Neuron (in vitro differentiated cells): ENCODE results near the gene NCF4.

ENCODE experiments used
- H2AFZ ChIP-seq: one replicate; pipeline ENCODE4 v1.6.1; 2013; ENCODE audit warnings: low read depth, mild to moderate bottlenecking, inconsistent platforms, low read length, moderate library complexity
- H3K27me3 ChIP-seq: one replicate; pipeline ENCODE4 v1.6.1; 2013; ENCODE audit warnings: low read length; ENCODE audit not compliant: insufficient read depth
- H3K36me3 ChIP-seq: one replicate; pipeline ENCODE4 v1.6.1; 2013; ENCODE audit warnings: low read length; ENCODE audit not compliant: insufficient read depth
- H3K4me1 ChIP-seq: one replicate; pipeline ENCODE4 v1.6.1; 2013; ENCODE audit warnings: low read length; ENCODE audit not compliant: insufficient read depth
- H3K4me3 ChIP-seq: 2 replicates; pipeline ENCODE4 v1.5.1; 2013; ENCODE audit warnings: mild to moderate bottlenecking, low read length, moderate library complexity
- H3K9me3 ChIP-seq: one replicate; pipeline ENCODE4 v1.6.1; 2013; ENCODE audit warnings: low read length

NCF4 gene

DNA sequence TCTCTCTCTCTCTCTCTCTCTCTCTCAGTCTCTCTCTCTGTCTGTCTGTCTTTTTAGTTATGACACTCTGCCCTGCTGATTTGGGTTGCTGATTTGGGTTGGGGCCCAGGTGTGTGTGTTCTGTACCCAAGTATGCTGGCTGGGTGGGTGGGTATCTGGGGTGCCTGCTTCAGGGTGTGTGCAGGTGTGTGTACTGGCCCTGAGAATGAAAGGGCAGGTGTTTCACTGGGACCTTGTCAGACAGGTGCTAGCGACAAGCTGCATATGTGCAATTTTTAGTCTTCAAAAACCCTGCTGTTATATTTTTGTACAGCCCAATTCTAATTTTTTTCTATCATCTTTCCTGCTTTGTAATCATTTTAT is 53.6 kb downstream of the NCF4 start:
- Histone ChIP-seq H3K4me3 (no peak overlapping the region), H3K36me3 (no peaks in the 10 kb centered on the region), H3K27me3 (peaks cover 19% of the 10 kb centered on the region), H3K9me3 (no peaks in the 10 kb centered on the region), H3K4me1 (no peaks in the 10 kb centered on the region), H2AFZ (no peak overlapping the region)

DNA sequence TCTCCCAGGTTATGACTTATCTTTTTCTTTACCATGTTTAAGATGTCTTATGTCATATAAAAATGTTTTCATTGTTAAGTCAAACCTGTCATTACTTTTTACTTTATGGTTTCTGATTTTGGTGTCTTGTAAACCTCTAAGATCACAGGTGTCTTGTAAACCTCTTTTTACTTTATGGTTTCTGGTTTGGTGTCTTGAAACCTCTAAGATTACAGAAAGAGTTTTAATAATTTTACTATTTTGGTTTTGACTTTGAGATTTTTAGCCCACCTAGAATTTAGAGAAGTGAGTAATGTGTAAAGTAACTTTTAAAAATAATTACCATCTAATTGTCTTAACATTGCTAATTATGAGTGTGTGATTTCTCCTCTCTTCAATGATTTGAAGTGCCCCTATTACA is 55.2 kb downstream of the NCF4 start:
- Histone ChIP-seq H2AFZ (no peak overlapping the region), H3K4me3 (no peak overlapping the region), H3K9me3 (no peaks in the 10 kb centered on the region), H3K27me3 (peaks cover 19% of the 10 kb centered on the region), H3K36me3 (no peaks in the 10 kb centered on the region), H3K4me1 (no peaks in the 10 kb centered on the region)

DNA sequence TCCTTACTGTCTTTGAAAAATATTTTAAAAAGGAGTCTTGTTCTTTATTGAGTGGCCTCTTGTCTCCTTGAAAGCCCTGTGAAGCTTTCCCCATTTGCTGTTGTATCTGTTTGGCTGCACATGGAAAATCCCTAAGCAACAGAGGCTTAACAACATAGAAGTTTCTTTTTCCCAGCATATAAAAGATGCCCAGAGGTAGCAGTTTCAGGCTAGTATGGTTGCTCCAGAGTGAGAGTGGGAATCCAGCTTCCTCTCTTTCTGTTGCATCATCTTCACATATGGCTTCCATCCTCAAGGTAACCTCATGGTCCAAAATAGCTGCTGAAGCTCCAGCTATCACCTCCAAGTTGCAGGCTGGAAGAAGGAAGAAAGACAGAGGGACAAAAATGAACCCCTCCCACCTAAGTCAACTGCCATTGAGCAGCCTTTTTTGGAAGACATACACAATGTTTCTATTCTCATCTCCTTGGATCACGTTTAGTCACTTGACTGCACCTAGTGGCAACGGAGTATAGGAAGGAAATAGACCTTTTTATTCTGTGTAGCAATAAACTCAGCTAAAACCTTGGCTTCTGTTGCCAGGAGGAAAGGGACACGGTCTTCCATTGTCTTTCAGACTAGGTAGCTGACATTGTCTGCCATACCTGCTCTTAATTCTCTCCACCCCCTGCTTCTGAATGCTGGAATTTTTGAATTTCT is 57.9 kb downstream of the NCF4 start:
- no peaks in the 10 kb centered on the region for H3K4me1 ChIP-seq
- H3K27me3 ChIP-seq = peaks cover 16% of the 10 kb centered on the region
- H3K36me3 ChIP-seq = no peaks in the 10 kb centered on the region

DNA sequence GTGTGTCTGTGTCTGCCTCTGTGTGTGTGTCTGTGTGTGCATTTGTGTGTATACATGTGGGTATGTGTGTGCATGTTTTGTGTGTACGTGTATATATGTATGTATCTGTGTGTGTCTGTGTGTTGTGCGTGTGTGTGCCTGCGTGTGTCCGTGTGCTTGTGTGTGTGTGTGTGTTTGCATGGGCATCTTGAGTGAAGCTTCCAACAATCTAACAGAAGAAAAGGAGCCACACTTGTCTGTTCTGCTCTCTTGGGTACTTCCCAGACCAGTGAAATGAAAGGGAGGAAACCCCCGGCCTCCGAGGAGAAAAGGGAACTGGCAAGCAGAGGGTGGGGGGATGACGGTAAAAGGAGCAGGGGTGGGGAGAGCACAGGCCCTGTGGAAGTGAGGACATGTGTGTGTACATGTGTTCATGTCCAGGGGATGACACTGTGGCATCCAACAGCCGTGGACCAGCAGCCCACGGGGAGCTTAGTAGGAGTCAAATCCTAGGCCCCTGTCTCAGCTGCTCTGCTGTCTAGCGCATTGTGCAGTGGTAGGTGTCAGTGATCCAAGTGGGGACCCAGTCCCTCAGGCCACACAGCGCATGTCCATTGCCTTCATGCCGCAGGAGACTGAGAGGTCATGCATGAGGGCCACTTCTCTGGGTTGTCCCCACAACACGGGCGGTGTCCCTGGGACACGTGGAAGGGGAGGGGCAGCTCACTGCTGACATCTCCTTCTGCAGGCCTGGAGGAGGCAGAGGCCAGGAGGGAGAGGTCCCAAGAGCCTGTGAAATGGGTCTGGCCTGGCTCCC is 60.7 kb downstream of the NCF4 start:
- no peaks in the 10 kb centered on the region for H3K9me3 ChIP-seq
- H3K36me3 ChIP-seq = no peaks in the 10 kb centered on the region
- no peaks in the 10 kb centered on the region for H3K4me1 ChIP-seq
- peaks cover 13% of the 10 kb centered on the region for H3K27me3 ChIP-seq
- no peak overlapping the region for H2AFZ ChIP-seq
- H3K4me3 ChIP-seq = no peak overlapping the region

More for the DNA sequence above, 57.9 kb downstream of the NCF4 start:
- Histone ChIP-seq H2AFZ (no peak overlapping the region), H3K9me3 (no peaks in the 10 kb centered on the region), H3K4me3 (no peak overlapping the region)

DNA sequence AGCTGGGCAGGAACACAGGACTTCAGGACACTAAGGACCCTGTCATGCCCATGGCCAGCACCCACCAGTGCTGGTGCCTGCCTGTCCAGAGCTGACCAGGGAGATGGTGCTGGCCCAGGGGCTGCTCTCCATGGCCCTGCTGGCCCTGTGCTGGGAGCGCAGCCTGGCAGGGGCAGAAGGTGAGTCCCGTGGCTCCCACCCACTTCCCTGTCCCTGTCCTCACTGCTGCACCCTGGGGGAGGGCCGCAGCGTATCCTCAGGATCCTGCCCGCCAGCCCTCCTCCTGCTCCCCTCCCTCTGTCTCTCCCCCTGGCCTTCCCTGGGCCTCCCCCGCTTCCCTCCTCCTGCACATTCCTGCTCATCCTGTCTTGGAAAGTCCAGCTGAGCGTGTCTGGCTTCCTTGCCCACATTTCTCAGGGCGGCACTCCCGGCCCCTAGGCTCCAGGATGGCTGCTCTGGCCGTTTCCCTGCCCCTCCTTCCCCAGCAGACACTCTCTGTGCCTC is 61.4 kb downstream of the NCF4 start:
- H3K36me3 ChIP-seq = no peaks in the 10 kb centered on the region
- no peaks in the 10 kb centered on the region for H3K4me1 ChIP-seq
- no peak overlapping the region for H2AFZ ChIP-seq
- H3K4me3 ChIP-seq = no peak overlapping the region
- H3K27me3 ChIP-seq = peaks cover 11% of the 10 kb centered on the region
- H3K9me3 ChIP-seq = no peaks in the 10 kb centered on the region

DNA sequence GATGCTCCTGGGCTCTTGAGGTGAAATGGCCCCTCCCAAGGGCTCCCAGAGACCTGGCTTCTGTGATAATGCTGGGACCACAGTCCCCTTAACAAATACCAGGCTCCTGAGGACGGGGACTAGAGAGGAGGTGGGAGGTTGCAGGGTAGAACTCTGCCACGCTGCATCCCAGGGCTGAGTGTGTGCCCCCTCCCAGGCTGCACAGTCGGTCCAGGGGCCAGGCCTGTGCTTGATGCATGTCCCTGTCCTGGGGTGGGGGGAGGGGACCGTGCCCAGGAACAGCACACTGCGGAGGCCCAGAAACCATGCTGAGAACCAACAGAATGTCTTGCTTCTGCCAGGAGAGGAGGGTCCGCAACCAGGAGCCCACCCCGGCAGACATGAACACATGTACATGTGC is 61.9 kb downstream of the NCF4 start:
- Histone ChIP-seq H2AFZ (no peak overlapping the region), H3K9me3 (no peaks in the 10 kb centered on the region), H3K27me3 (peaks cover 11% of the 10 kb centered on the region), H3K4me3 (no peak overlapping the region), H3K36me3 (no peaks in the 10 kb centered on the region), H3K4me1 (no peaks in the 10 kb centered on the region)

DNA sequence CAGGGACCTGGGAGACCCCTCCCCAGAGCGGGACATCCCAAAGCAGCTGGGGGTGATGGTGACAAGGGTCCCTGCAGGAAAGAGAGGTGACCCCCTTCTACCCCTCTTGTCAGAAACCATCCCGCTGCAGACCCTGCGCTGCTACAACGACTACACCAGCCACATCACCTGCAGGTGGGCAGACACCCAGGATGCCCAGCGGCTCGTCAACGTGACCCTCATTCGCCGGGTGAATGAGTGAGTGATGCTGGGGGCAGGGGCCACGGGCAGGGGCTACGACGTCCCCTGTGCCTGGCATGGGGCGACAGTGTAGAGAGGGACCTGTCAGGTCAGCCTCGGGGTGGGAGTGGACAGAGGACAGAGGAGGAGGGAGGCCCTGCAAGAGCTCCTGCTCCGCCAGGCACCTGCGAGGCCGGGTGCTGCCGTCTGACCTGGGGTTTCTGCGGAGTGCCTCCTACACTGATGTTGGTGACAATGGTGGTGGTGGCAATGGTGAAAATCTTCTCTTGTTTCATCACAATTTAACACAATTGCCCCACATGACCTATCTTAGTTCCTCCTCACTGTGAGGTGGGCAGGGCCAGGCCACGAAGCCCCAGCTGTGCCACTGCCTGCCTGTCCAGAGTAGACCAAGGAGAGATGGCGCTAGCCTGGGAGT is 62.5 kb downstream of the NCF4 start:
- H3K27me3 ChIP-seq = peaks cover 13% of the 10 kb centered on the region
- H3K4me3 ChIP-seq = no peak overlapping the region
- H3K36me3 ChIP-seq = no peaks in the 10 kb centered on the region
- no peaks in the 10 kb centered on the region for H3K4me1 ChIP-seq
- H2AFZ ChIP-seq = no peak overlapping the region
- H3K9me3 ChIP-seq = no peaks in the 10 kb centered on the region

DNA sequence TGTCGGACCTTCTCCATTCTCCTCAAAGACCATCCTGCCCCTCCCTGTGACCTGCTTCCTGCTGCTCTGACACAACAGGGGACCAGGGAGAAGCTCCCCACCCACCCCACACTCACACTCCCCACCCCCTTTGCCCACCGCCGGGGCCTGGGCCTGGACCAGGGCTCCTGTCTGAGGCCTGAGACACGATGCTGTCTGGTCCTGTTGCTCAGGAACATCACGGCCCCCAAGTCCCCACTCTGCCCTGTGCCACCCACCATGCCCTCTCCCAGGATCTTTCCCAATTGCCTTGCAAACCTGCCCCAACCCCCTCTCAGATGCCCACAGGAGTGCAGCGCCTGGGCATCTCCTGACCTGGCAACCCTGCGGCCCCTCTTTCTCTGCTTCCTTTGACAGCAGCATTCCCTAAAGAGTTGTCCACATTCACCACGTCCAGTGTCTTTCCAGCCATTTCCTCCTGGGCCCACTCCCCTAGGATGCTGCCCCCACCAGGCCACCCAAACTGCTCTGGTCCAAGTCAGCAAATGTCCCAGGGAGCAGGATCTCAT is 63.4 kb downstream of the NCF4 start:
- Histone ChIP-seq H2AFZ (no peak overlapping the region), H3K9me3 (no peaks in the 10 kb centered on the region), H3K4me1 (no peaks in the 10 kb centered on the region), H3K36me3 (no peaks in the 10 kb centered on the region), H3K4me3 (no peak overlapping the region), H3K27me3 (peaks cover 14% of the 10 kb centered on the region)

DNA sequence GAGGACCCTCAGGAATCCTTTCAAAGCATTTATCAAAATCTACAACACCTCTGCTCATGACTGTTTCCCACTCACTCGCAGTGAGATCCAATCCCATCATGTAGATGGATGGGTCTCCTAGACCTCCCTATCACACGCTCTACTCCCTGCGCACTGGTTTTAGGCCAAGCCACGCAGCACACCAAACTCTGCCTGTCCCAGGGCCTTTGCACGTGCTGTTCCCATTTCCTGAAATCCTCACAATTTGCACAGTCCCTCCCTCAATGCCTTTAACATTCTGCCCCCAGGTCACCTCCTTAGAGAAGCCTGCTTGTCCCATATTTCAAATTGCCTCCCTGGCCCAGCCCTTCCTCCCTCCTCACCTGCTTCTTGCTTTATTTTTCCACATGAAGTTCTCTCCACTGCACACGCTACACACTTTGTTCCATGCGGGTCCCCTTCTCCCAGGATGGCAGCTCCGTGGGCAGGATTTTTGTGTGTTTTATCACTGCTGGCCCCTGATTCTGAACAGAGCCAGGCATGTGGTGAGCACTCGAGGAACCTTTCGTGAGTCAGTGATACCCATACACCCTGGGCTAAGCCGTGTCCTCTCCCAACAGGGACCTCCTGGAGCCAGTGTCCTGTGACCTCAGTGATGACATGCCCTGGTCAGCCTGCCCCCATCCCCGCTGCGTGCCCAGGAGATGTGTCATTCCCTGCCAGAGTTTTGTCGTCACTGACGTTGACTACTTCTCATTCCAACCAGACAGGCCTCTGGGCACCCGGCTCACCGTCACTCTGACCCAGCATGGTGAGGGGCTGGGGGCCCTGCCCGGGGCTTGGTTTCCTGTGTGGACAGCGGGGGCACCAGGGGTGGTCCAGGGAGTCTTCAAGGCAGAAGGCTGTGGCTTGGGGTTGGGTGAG is 64.8 kb downstream of the NCF4 start:
- H3K27me3 ChIP-seq = peaks cover 19% of the 10 kb centered on the region
- H3K4me1 ChIP-seq = no peaks in the 10 kb centered on the region

DNA sequence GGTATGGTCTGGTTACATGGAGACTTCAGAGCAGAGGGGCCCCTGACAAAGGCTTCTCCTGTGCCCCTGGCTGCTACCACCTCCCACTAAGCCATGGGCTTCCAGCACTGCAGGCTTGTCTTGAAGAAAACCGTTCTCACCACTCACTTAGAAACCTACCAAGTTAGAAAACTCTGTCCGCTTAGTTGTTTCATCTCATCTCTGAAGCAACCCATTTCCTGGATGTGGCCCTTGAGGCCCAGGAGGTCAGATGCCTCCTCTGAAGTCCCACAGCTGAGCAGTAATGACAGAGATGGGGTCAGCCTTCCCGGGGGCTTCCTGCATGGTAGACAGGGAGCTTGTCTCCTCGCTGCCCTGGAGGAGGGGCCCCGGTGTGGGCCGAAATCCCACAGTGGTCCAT is 65.5 kb downstream of the NCF4 start:
- Histone ChIP-seq H3K27me3 (peaks cover 19% of the 10 kb centered on the region), H3K4me3 (no peak overlapping the region), H3K36me3 (no peaks in the 10 kb centered on the region), H3K9me3 (no peaks in the 10 kb centered on the region), H2AFZ (no peak overlapping the region), H3K4me1 (no peaks in the 10 kb centered on the region)

More for the DNA sequence above, 64.8 kb downstream of the NCF4 start:
- Histone ChIP-seq H2AFZ (no peak overlapping the region), H3K9me3 (no peaks in the 10 kb centered on the region), H3K4me3 (no peak overlapping the region), H3K36me3 (no peaks in the 10 kb centered on the region)

DNA sequence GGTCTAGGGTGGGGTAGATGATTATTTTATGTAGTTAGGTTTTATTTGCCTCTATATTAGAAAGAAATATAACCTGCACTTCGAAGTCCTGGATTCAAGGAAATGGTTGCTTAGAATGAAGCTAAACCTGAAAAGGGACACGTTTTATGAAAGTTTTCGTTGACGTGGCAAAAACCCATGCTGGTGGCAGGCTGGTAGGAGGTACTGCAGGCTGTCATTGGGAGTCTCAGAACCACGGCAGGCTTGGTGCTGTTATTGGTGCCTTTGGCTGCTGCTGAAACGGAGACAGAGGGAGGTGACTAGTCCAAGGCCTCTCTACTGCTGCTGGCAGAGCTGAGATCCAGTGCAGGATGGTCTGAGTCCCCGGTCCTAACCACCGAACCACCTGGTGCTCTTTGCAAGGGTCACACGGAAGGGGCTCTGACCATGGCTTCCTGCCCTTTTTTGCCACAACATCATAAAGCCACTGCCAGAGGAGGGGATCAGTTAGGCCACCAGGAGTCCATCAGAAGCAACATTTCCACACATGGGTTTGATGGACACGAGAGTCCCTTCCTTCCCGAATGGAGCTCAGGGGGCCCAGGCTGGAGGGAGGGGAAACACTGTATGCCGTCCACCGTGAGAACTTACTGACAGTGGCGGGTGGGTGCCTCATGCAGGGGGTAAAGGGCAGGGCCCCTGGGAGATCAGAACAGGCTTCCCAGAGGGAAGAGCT is 66.1 kb downstream of the NCF4 start:
- no peaks in the 10 kb centered on the region for H3K4me1 ChIP-seq
- no peaks in the 10 kb centered on the region for H3K36me3 ChIP-seq
- no peak overlapping the region for H3K4me3 ChIP-seq
- no peaks in the 10 kb centered on the region for H3K9me3 ChIP-seq
- H2AFZ ChIP-seq = no peak overlapping the region
- H3K27me3 ChIP-seq = peaks cover 16% of the 10 kb centered on the region
